GM12874 (cell line): ENCODE data around the gene KIAA1549.

Experiments used
- TF ChIP-seq, protein P1 (sequence below): IDR thresholded peaks from 2 replicates; pipeline ENCODE4 v1.5.1; 2011; ENCODE audit warnings: low read depth, mild to moderate bottlenecking, control low read depth, low read length, moderate library complexity; ENCODE audit not compliant: insufficient read depth

Gene KIAA1549

GRCh38 chr7:138934861-138935260 is 46.3 kb downstream of the KIAA1549 start:
- TF ChIP-seq, protein P1, sequence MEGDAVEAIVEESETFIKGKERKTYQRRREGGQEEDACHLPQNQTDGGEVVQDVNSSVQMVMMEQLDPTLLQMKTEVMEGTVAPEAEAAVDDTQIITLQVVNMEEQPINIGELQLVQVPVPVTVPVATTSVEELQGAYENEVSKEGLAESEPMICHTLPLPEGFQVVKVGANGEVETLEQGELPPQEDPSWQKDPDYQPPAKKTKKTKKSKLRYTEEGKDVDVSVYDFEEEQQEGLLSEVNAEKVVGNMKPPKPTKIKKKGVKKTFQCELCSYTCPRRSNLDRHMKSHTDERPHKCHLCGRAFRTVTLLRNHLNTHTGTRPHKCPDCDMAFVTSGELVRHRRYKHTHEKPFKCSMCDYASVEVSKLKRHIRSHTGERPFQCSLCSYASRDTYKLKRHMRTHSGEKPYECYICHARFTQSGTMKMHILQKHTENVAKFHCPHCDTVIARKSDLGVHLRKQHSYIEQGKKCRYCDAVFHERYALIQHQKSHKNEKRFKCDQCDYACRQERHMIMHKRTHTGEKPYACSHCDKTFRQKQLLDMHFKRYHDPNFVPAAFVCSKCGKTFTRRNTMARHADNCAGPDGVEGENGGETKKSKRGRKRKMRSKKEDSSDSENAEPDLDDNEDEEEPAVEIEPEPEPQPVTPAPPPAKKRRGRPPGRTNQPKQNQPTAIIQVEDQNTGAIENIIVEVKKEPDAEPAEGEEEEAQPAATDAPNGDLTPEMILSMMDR, result no peak

DNA sequence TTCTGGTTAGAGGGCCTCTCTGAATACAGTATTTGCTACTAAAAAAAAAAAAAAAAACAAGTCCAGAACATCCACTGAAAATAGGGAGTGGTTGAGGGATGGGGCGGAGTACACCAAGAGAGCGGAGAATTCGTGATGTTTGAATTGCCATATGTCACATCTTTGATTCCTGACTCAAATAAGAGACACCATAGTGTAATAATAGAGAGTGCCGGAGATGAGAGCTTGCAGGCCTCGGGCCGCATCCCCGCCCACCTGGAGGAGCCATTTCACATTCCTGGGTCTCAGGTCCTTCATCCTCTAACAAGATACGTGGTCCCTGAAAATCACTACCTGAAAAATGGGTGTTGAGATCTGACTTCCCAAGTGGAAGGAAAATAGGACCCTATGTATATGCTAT is 46.8 kb downstream of the KIAA1549 start:
- TF ChIP-seq, protein P1, result no peak

DNA sequence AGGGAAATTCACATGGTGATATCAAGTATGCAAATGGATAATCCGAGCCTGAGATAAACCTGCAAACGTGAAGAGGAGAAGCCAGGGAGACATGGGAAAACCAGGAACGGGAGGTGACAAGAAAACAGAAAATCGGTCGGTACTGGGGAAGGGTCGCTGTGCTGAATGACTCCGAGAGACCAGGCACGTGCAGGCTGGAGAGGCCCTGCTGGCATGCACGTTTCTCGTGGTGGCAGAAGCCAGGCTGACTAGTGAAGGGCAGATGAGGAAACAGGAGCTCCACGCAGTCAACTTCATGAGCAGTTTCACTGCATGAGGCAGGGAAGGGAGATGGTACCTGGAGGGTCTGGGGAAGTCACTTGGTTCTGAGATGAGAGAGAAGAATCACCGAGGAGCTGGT is 48.3 kb downstream of the KIAA1549 start:
- TF ChIP-seq, protein P1, result no peak

DNA sequence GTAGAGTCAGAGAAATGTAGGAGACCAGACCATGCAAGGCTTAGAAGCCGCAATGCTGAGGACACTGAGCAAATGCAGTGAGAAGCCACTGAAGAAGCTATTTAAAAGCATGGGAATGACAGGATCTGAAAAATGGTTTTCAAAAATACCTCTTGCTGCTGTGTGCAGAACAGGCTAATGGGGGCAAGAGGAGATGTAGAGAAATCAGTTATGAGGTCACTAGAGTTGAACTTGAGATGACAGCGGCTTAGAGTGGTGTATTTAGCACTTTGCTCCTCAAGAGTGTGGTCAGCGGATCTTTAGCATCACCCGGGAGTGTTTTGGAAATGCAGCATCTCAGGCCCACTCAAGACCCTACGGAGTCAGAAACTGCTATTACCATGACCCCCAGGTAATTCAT is 48.8 kb downstream of the KIAA1549 start:
- TF ChIP-seq, protein P1, result no peak

DNA sequence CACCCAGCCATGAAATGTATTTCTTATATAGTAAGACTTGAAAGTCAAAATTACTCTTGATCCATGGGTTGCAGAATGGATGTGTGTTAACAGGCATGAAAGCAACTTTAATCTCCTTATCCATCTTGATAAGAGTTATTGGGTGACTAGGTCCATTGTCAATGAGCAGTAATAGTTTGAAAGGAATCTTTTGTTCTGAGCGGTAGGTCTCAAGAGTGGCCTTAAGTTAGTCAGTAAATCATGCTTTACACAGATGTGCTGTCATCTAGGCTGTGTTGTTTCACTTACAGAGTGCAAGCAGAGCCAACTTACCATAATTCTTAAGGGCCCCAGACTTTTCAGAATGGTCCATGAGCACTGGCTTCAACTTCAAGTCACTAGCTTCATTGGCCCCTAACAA is 51.2 kb downstream of the KIAA1549 start:
- TF ChIP-seq, protein P1, result no peak

- TF ChIP-seq, protein P1, result no peak
Measured at GRCh38 chr7:138926241-138926612, 55.0 kb downstream of the KIAA1549 start.

- TF ChIP-seq, protein P1, result no peak
Measured at GRCh38 chr7:138924501-138925225, 56.5 kb downstream of the KIAA1549 start.

DNA sequence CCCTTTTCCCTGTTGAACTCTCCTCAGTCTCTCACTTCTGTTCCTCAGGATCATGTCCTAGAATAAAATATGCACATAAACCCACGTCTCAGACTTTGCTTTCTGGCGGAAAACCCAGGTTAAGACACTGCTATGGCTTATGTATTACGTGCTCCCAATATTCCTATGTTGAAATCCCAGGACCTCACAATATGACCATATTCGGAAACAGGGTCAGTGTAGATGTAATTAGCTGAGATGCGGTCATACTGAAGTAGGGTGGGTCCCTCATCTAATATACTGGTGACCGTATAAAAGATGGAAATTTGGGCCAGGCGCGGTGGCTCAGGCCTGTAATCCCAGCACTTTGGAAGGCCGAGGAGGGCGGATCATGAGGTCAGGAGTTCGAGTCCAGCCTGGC is 59.9 kb downstream of the KIAA1549 start:
- TF ChIP-seq, protein P1, result no peak
